HG02610 (cell line): Measurements from ENCODE around the gene VAT1.

Experiments used
- ATAC-seq: cut with Tn5 transposase; IDR thresholded peaks from one replicate; pipeline ENCODE4 v1.9.1; 2021; ENCODE audit warnings: mild to moderate bottlenecking, moderate library complexity; ENCODE audit not compliant: unreplicated experiment

The VAT1 gene

DNA sequence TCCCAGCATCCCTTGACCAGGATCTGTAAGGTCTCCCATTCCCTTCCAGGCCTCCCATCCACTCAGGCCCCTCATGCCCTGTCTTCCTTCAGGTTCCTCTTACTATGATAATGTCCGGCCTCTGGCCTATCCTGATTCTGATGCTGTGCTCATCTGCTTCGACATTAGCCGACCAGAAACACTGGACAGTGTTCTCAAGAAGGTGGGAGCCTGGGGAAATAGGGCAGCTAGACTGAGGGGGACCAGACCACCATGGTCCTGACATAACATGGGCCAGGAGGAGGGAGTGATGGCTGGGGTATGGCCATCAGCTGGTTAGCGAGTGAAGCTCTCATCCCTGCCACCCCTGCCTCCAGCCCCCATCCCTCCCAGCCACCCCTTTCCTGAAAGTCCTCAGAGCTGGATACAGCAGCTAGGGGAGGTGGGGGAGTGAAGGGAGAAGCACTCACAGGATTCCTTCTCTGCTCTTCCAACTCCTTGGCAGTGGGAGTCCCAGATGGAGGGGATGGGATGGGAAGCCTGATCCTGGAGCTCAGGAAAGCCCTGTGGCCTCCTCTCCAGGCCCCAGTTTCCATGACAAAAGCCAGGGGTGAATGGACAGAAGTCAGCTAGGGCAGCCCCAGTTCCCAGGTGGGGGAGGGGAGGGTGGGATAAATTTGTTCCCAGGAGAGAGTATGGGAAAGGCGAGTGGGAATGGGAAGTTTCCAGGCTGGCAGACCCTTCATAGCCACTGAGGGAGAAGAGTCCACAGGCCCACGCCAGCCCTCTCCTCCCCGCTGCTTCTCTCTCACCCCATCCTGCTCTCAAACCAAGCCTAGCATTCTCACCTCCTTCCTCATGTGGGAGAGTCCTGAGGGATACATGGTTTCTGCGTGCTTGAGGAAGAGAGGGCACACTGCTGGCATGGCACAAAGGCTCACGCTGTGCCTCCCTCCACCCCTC lies 5.2 kb upstream of the VAT1 start:
- no peak for ATAC-seq

DNA sequence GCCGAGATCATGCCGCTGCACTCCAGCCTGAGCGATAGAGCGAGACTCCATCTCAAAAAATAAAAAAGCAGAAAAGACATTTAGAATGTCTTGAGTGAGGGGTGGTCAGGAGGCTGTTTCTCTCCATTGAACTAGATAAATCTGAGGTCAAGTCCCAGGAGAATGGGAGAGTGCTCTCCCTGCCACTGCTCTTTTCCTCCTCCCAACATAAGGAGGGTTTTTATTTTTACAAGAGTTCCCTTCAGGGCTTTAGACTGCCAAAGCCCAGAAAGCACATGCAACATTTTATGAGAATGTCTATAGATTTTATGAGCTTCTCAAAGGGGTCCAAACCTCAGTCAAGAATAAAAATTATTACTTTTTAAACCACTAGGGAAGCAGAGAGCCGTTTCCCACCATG lies 4.4 kb upstream of the VAT1 start:
- no peak for ATAC-seq

DNA sequence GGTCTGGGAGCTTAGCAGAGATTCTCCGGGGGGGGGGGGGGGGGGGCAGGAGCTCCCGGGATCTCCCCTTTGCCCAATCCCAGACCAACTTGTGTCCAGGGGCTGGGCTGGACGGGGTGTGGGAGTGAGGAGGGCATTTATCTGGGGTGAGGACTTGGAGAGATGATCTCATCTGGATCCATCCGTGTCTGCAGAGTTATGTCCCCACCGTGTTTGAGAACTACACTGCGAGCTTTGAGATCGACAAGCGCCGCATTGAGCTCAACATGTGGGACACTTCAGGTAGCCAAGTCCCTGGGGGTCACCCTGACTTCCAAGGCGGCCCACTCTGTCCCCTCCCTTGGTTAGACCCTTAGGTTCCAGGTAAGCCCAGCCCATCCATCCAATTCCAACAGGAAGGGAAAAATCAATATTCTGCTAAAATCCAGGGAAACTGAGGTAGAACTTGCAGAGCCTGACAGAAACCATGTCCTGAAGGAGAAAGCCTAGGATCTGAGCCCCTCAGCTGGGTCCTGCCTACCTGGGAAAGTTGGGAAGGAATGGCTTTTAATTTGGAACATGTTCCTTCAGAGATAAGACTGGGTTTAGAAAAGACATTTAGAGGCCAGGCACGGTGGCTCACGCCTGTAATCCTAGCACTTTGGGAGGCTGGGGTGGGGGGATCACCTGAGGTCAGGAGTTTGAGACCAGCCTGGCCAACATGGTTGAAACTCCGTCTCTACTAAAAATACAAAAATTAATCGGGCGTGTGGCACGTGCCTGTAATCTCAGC lies 3.8 kb upstream of the VAT1 start:
- no peak for ATAC-seq

GRCh38 chr17:43025290-43025657 lies 3.1 kb upstream of the VAT1 start:
- no peak for ATAC-seq

DNA sequence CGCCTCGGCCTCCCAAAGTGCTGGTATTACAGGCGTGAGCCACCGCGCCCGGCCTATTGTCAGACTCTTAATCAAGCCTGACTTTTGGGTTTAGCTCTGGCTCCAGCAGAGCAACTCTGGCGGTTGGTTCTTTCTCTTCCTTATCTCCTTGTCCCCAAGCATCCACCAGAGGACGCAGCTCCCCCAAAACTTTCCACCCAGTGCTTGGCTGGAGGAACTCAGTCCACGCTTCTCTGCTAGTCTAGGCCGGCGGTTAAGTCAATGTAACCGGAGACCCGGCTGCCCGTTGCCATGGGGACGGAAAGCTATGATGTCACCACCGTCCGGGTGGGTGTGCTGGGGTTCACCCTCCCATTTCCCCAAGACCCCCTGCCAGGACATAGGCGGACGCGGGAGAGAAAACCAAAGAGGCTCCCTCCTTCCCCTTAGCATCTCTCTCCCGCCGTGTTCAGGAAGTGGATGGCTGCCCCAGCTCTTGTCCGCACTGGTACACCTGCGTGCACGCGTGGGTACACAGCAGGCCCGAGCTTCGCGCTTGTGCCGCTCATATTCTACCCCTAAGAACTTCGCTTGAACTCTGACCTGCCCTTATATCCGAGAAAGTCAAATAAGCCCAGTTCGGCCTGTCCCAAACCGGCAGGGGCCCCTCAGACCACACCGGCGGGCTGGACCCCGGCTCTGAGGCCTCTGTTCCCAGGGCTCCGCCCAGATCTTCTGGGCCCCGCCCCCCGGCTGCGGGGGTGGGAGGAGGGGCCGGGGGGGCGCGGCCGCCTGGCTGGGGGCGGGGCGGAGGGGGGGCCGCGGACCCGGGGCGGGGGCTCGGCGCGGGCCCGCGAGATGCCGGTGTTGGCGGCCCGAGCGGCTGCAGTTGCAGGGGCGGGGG lies 2.5 kb upstream of the VAT1 start, which contains the start of gene RND2:
Gene RND2, plus strand, starts transcription at position 825 of the 883 bp plus-strand sequence. CDS start 117 bp downstream, outside the sequence.
- ATAC-seq = peak; percentile 43

GRCh38 chr17:43020789-43021740 lies 1.1 kb downstream of the VAT1 start:
- no peak for ATAC-seq

- ATAC-seq = no peak
These were observed 2.1 kb downstream of the VAT1 start for GRCh38 chr17:43020030-43020621.

GRCh38 chr17:43019418-43019817 lies 2.8 kb downstream of the VAT1 start:
- no peak for ATAC-seq

DNA sequence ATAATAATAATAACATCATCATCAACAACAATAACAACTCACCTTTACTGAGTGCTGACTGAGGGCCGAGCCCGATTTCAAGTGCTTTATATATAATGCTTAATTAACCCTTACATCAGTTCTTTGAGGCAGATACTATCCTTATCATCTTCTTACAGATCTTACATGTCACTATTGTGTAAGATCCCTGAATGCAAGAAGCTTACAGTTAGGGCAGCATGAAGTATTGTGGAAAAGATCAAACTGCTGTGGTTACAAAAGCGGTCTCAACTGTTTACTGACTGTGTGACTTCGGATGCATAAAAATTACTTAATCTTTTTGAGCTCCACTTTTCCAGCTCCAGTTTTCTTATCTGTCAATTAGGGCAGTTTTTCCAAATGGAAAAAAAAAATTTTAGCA lies 3.3 kb downstream of the VAT1 start:
- ATAC-seq = no peak

GRCh38 chr17:43018008-43018853 lies 4.0 kb downstream of the VAT1 start:
- ATAC-seq = no peak

DNA sequence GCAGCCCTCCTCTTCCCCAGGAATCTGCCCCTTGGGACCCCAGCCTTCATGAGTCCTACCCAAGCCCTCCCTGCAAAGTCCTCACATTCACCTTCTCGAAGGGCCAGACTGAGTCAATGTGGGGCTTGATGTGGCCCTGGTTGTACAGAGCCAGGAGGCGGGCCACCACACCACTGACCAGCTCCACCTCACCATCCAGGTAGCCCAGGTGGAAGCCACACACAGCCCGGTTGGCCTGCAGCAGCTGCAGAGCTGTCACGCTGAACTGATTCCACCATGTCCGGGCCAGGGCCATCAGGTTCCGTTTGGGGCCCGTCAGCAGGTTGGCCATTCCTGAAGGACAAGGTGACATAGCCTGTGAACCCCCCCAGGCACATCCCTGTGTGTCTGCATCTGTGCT lies 6.0 kb downstream of the VAT1 start:
- ATAC-seq = no peak

GRCh38 chr17:43015579-43015978 lies 6.6 kb downstream of the VAT1 start:
- ATAC-seq = no peak

DNA sequence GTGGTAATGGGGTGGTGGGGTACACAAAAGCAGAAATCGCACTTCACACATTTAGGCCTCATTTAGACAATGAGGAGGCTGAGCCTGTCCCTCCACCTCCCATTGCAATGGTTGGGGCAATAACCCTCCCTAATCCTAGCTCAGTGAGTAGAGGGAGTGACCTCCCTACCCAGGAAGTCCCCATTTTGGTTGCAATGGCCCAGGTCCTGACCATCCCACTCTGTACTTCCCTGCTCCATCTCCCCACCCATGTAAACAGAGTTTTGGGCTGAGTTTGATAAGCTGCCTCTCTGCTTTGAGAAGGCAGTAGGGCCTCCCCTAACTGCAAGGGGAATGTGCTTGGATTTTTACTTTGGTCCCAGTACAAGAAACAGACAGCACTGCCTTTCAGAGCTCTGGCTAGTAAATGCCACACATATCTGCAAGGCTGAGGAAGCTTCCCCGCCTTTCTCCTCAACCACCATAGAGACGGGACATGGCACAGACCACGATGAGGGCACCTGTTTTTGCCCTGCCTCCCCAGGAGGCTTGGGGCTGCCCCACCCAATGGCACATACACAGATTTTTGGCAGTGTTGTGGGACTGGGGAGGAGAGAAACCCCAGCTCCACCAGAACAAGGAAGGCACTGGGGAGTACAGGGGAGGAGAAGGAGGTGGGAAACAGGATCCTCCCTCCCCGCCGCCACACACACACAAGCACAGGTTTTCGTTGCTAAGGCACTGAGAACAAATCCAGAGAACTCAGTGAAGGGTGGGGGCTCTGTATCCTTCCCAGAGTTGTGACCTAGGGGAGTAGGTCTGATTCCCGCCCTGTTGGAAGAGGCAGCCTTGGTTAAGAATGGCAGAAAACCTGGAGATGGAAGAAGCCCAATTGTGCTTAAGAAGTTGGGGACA lies 7.3 kb downstream of the VAT1 start:
- no peak for ATAC-seq

DNA sequence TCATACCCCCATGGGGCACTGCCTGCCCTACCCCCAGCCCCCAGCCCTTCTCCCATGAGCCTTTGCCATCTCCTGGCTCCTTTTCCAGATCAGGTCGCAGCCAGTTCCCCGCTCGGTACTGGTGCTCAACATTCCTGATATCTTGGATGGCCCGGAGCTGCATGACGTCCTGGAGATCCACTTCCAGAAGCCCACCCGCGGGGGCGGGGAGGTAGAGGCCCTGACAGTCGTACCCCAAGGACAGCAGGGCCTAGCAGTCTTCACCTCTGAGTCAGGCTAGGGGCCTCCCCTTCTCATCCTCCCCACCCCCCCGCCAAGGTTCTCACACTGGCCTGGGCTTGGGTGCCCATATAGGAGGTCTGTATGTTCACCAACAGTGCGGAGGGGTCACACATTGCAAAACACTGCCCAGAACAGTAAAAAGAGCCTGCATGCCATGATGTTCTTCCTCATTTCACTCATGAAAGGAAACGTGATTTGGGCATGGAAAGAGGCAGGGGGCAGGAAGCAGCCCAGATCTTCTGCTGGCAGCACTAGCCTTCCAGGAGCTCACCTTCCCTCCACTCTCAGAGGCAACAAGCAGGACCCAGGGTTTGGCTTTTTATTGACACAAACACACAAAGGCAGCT lies 8.1 kb downstream of the VAT1 start:
- no peak for ATAC-seq

- ATAC-seq = no peak
These were observed 8.9 kb downstream of the VAT1 start for GRCh38 chr17:43013296-43013695.

DNA sequence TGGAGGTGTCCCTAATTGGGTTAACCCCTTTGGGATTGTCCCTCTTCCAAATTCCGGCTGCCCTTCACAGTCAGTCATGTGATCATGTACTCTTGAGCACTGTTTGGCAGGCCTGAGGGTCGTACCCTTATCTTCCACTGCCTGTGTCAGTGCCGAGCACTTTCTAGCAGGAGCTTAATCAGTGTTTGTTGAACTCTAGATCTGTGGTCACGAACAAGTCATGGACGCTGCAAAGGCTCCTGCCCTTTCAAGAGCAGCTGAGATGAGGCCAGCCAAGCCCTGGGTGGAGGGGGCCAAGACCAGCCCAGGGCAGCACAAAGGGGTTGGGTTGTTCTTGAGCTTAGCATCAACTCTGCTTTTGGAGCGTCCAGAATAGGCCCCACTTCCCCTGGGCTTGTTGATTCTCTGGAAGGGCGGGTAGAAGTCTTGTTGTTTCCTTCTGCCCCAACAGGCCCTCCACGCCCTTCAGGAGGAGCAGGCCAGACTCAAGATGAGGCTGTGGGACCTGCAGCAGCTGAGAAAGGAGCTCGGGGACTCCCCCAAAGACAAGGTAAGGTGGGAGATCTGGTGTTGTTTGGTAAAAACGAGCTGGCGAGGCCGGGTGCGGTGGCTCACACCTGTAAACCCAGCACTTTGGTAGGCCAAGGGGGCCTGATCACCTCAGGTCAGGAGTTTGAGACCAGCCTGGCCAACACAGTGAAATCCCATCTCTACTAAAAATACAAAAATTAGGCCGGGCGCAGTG lies 10.3 kb downstream of the VAT1 start:
- ATAC-seq = no peak
